Pancreas (tissue), 10 donors: ENCODE data around the gene DNM2. TPM values are rescaled to one million over a fixed set of nuclear protein-coding genes. Genes with fewer than 3 reads are reported as not detected.

Experiments
- ATAC-seq, 4 donors: fragments of 200-7000 bp; cut with Tn5 transposase; one replicate each; pipeline versions ENCODE4 v1.8.0 to v1.9.1; 2020; ENCODE audit warnings: mild to moderate bottlenecking in 4 of 4, moderate library complexity in 4 of 4
- DNase-seq, 6 donors: peaks; one replicate each; pipeline ENCODE4 v3.0.0-alpha.2; 2020
- FAIRE-seq: peaks from 2 replicates; lab custom pipeline; 2012; peaks lifted over from hg19 to GRCh38; lab: Jason Lieb, UNC
- H3K27ac ChIP-seq, 4 donors: fragments of 200-600 bp; sonication (generic); 1 replicate in 3 of 4; 2 replicates in 1 of 4; pipeline versions ENCODE4 v1.5.0 to v1.8.0; 2020
- H3K27me3 ChIP-seq, 4 donors: fragments of 200-600 bp; one replicate each; pipeline ENCODE4 v1.8.0; 2021
- H3K36me3 ChIP-seq, 3 donors: fragments of 200-600 bp; sonication (generic) in 1 of 3; one replicate each; pipeline versions ENCODE4 v1.5.0 to v1.8.0; 2020 to 2021
- H3K4me1 ChIP-seq, 3 donors: fragments of 200-600 bp; one replicate each; pipeline ENCODE4 v1.8.0; 2021
- H3K4me3 ChIP-seq, 4 donors: fragments of 200-600 bp; sonication (generic) in 2 of 4; one replicate each; pipeline versions ENCODE4 v1.5.0 to v1.8.0; 2020 to 2021
- H3K9me3 ChIP-seq, 4 donors: fragments of 200-600 bp; one replicate each; pipeline ENCODE4 v1.8.0; 2021
- CTCF ChIP-seq, 4 donors: fragments of 200-600 bp; sonication (generic) in 3 of 4; IDR thresholded peaks; one replicate each; pipeline versions ENCODE4 v1.5.0 to v1.8.0; 2021; ENCODE audit warnings: antibody characterized with exemption in 4 of 4
- WGBS, 2 donors: extraction: QIAGEN DNeasy Blood & Tissue Kit; methylation state at CpG; one replicate each; pipeline ENCODE4 v1.1.7; 2013; 5-methylcytosine and 5-hydroxymethylcytosine counted together
- intact Hi-C, 3 donors: fragments of 100-400 bp; cut with DNase I; formaldehyde crosslinking; loops; one replicate each; pipeline versions ENCODE4 v1.11.1 to v1.14.2; 2022
- polyA plus RNA-seq, 2 donors: library from polyadenylated mRNA; stranded (reverse); fragments of 200-250 nt; gene quantifications; one replicate each; pipeline ENCODE4 v1.2.3, GENCODE V29; 2013
- total RNA-seq, 6 donors: library from RNA; stranded (reverse); fragmentation: NEBNext Ultra II Directional in 4 of 6; extraction: Animal tissue kit (Norgen Biotek cat#: 25700) in 4 of 6; gene quantifications; one replicate each; pipeline versions ENCODE4 v1.2.1 to v1.2.4, GENCODE V29; 2021 to 2023
- donor health status: healthy with polysubstance abuse.
- donor health status: DM: no; HTN: no; CAD: no; lungs with moderate emphysema.
- donor health status: DM: no; HTN: no; CAD: no.
- donor health status: control.
- donor health status: control.
- donor health status: Bipolar disorder and iron deficiency.
- donor health status: DM: yes; HTN: yes; CAD: no.
- donor health status: DM: no; HTN: no; CAD: no.
- donor health status: DM: no; HTN: no; CAD: no.
- donor health status: DM: yes; HTN: yes; CAD: no.

The DNM2 gene
- total and polyA plus RNA-seq, 8 donors, result 52.5 to 115 (median 88.6) TPM

GRCh38 chr19:10686661-10687517 lies 31.0 kb upstream of the DNM2 start:
- FAIRE-seq (no peak), DNase-seq (peak in 1 of 6 donors; percentile 55), ATAC-seq (peak in 2 of 4 donors; percentile 11 to 36)
- 84 to 86% methylated on average over 31 of the region's 31 CpGs for whole genome bisulfite sequencing, 2 donors
- Histone ChIP-seq H3K36me3 (peaks cover 10 to 85% (median 39%) of the 10 kb centered on the region in 3 donors), H3K27ac (no peak overlapping the region), H3K27me3 (no peaks in the 10 kb centered on the region), H3K4me1 (no peaks in the 10 kb centered on the region), H3K9me3 (no peaks in the 10 kb centered on the region), H3K4me3 (no peak overlapping the region)
- TF ChIP-seq CTCF (IDR thresholded peaks at IDR 0.05), result no peak
- intact Hi-C loops, result no loop called here

GRCh38 chr19:10687518-10688288 lies 30.2 kb upstream of the DNM2 start:
- ATAC-seq (no peak), DNase-seq (peak in 1 of 6 donors; percentile 74), FAIRE-seq (no peak)
- 90 to 93% methylated on average over 25 of the region's 25 CpGs for WGBS, 2 donors
- H3K27ac ChIP-seq, result no peak overlapping the region
- no peaks in the 10 kb centered on the region for H3K4me1 ChIP-seq
- peaks cover 8 to 77% (median 31%) of the 10 kb centered on the region in 3 donors for H3K36me3 ChIP-seq
- TF ChIP-seq CTCF (IDR thresholded peaks at IDR 0.05), result no peak
- no peaks in the 10 kb centered on the region for H3K27me3 ChIP-seq
- no peak overlapping the region for H3K4me3 ChIP-seq
- intact Hi-C loops, result no loop called here
- H3K9me3 ChIP-seq, result no peaks in the 10 kb centered on the region

- no peak for TF ChIP-seq CTCF (IDR thresholded peaks at IDR 0.05)
- H3K9me3 ChIP-seq, result no peaks in the 10 kb centered on the region
- peak in 1 of 6 donors; percentile 60 for DNase-seq
- 94 to 95% methylated on average over 27 of the region's 27 CpGs for WGBS, 2 donors
- no peak for FAIRE-seq
- peaks cover 5 to 67% (median 21%) of the 10 kb centered on the region in 3 donors for H3K36me3 ChIP-seq
- H3K27me3 ChIP-seq, result no peaks in the 10 kb centered on the region
- ATAC-seq, result no peak
- H3K4me3 ChIP-seq, result no peak overlapping the region
- intact Hi-C loops, result no loop called here
- H3K4me1 ChIP-seq, result no peaks in the 10 kb centered on the region
- no peak overlapping the region for H3K27ac ChIP-seq
Observed at GRCh38 chr19:10688545-10689280, 29.2 kb upstream of the DNM2 start.

- DNase-seq (no peak), ATAC-seq (no peak), FAIRE-seq (no peak)
- Histone ChIP-seq H3K9me3 (no peaks in the 10 kb centered on the region), H3K36me3 (peaks cover 5 to 51% (median 15%) of the 10 kb centered on the region in 3 donors), H3K4me3 (no peak overlapping the region), H3K27me3 (no peaks in the 10 kb centered on the region), H3K27ac (no peak overlapping the region), H3K4me1 (peaks cover 0 to 1% (median 0%) of the 10 kb centered on the region in 3 donors)
- TF ChIP-seq CTCF (IDR thresholded peaks at IDR 0.05), result no peak
- intact Hi-C loops, result no loop called here
- 62% methylated on average over 7 of the region's 7 CpGs for WGBS, 2 donors
Observed at GRCh38 chr19:10690341-10690781, 27.5 kb upstream of the DNM2 start.
